Body of pancreas (tissue), 4 donors: Measurements from ENCODE around the gene MINPP1. TPM values are rescaled to one million over a fixed set of nuclear protein-coding genes. Genes with fewer than 3 reads are reported as not detected.

Source experiments
- ATAC-seq: fragments of 150-250 bp; one replicate; pipeline ENCODE4 v1.9.1; 2016
- DNase-seq, 4 donors: peaks; one replicate each; pipeline ENCODE4 v3.0.0-alpha.2; 2019
- H3K27ac ChIP-seq, 4 donors: fragments of 200-600 bp; sonication (generic); 1 replicate in 3 of 4; 2 replicates in 1 of 4; pipeline versions ENCODE4 v1.5.1 to v1.6.1; 2016 to 2019; ENCODE audit warnings: mild to moderate bottlenecking in 1 of 4, mixed read lengths in 1 of 4, moderate library complexity in 1 of 4
- H3K27me3 ChIP-seq, 2 donors: fragments of 200-600 bp; sonication (generic); one replicate each; pipeline ENCODE4 v1.6.0; 2016; ENCODE audit warnings: mild to moderate bottlenecking in 1 of 2
- H3K36me3 ChIP-seq, 2 donors: fragments of 200-600 bp; sonication (generic); replicated peaks in 1 of 2; 2 replicates each; pipeline ENCODE4 v1.5.1; 2016; ENCODE audit warnings: low read depth in 2 of 2; ENCODE audit not compliant: insufficient read depth in 1 of 2
- H3K4me1 ChIP-seq: fragments of 200-600 bp; sonication (generic); one replicate; pipeline ENCODE4 v1.6.0; 2016
- H3K4me3 ChIP-seq, 2 donors: fragments of 200-600 bp; sonication (generic); 1 replicate in 1 of 2; 2 replicates in 1 of 2; pipeline ENCODE4 v1.5.1; 2016 to 2019
- H3K9me3 ChIP-seq, 3 donors: fragments of 200-600 bp; sonication (generic); 1 replicate in 2 of 3; 2 replicates in 1 of 3; pipeline ENCODE4 v1.5.1; 2016
- POLR2A ChIP-seq, 3 donors: fragments of 450-650 bp; IDR thresholded peaks; one replicate each; pipeline ENCODE4 v1.6.1; 2016; ENCODE audit warnings: antibody characterized with exemption in 3 of 3, mild to moderate bottlenecking in 2 of 3
- WGBS, 2 donors: methylation state at CpG; one replicate each; pipeline ENCODE4 v1.1.5; 2017; 5-methylcytosine and 5-hydroxymethylcytosine counted together
- intact Hi-C: fragments of 100-400 bp; cut with DNase I; formaldehyde crosslinking; loops from one replicate; pipeline ENCODE4 v1.15.1; 2023
- total RNA-seq, 2 donors: library from RNA; depleted of rRNA; stranded (reverse); fragments of >200 nt; gene quantifications; one replicate each; pipeline ENCODE4 v1.1.0, GENCODE V29; 2016
- TF ChIP-seq, protein P1 (sequence below), 7 experiments: fragments of 450-650 bp in 4 of 7; fragments of 200-600 bp in 3 of 7; sonication (generic) in 3 of 7; IDR thresholded peaks; one replicate each; pipeline ENCODE4 v1.5.1; 2016 to 2019; ENCODE audit warnings: antibody characterized with exemption in 7 of 7

Gene MINPP1
- total RNA-seq, 2 donors from 2014 or later, result 8.9 to 18.9 TPM

- DNase-seq (no peak), ATAC-seq (no peak)
- intact Hi-C loops, result no loop called here
- H3K4me1 ChIP-seq, result no peaks in the 10 kb centered on the region
- H3K9me3 ChIP-seq, result no peaks in the 10 kb centered on the region
- no peaks in the 10 kb centered on the region for H3K27me3 ChIP-seq
- 81 to 83% methylated on average over 3 of the region's 3 CpGs for WGBS, 2 donors
- no peaks in the 10 kb centered on the region for H3K36me3 ChIP-seq
- TF ChIP-seq, protein P1, sequence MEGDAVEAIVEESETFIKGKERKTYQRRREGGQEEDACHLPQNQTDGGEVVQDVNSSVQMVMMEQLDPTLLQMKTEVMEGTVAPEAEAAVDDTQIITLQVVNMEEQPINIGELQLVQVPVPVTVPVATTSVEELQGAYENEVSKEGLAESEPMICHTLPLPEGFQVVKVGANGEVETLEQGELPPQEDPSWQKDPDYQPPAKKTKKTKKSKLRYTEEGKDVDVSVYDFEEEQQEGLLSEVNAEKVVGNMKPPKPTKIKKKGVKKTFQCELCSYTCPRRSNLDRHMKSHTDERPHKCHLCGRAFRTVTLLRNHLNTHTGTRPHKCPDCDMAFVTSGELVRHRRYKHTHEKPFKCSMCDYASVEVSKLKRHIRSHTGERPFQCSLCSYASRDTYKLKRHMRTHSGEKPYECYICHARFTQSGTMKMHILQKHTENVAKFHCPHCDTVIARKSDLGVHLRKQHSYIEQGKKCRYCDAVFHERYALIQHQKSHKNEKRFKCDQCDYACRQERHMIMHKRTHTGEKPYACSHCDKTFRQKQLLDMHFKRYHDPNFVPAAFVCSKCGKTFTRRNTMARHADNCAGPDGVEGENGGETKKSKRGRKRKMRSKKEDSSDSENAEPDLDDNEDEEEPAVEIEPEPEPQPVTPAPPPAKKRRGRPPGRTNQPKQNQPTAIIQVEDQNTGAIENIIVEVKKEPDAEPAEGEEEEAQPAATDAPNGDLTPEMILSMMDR (IDR thresholded peaks at IDR 0.05), result no peak
- TF ChIP-seq POLR2A (IDR thresholded peaks at IDR 0.05), result no peak
- H3K27ac ChIP-seq, result no peak overlapping the region
- H3K4me3 ChIP-seq, result no peak overlapping the region
Observed at GRCh38 chr10:87559392-87559791, 54.7 kb downstream of the MINPP1 start.

GRCh38 chr10:87560495-87561129 is 55.9 kb downstream of the MINPP1 start:
- DNase-seq, result no peak
- intact Hi-C loops, result no loop called here

DNA sequence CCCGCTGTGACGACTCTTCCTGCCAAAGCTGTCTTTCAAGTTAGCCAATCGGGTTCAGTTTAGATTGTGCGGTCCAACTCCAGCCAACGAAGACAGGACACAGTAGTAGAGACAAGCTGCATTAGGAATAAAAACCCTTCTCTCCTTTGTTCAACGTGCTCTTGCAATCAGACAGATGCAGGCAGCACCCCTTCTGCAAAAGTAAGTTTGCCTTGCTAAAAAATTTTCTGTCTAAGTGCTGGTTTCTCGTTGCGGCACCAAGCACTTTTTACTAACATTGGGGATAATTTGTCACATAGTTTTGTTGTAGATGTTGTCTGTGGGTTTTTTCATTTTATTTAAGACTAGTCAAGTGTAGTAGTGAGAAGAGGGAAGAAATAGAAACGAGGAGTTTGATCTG is 58.1 kb downstream of the MINPP1 start:
- Histone ChIP-seq H3K9me3 (no peaks in the 10 kb centered on the region), H3K4me1 (no peaks in the 10 kb centered on the region), H3K27me3 (no peaks in the 10 kb centered on the region), H3K27ac (no peak overlapping the region), H3K4me3 (no peak overlapping the region), H3K36me3 (no peaks in the 10 kb centered on the region)
- no peak for DNase-seq
- no peak for ATAC-seq
- TF ChIP-seq POLR2A (IDR thresholded peaks at IDR 0.05), result no peak
- TF ChIP-seq, protein P1 (IDR thresholded peaks at IDR 0.05), result no peak
- intact Hi-C loops, result no loop called here
- WGBS, 2 donors, result 73 to 81% methylated on average over 9 of the region's 9 CpGs

More at GRCh38 chr10:87560495-87561129, 55.9 kb downstream of the MINPP1 start:
- H3K4me3 ChIP-seq, result no peak overlapping the region
- no peak for TF ChIP-seq POLR2A (IDR thresholded peaks at IDR 0.05)
- TF ChIP-seq, protein P1 (IDR thresholded peaks at IDR 0.05), result no peak
- H3K27me3 ChIP-seq, result no peaks in the 10 kb centered on the region
- H3K36me3 ChIP-seq, result no peaks in the 10 kb centered on the region
- H3K9me3 ChIP-seq, result no peaks in the 10 kb centered on the region
- H3K27ac ChIP-seq, result no peak overlapping the region
- ATAC-seq, result no peak
- WGBS, 2 donors, result 73 to 79% methylated on average over 5 of the region's 5 CpGs
- no peaks in the 10 kb centered on the region for H3K4me1 ChIP-seq

- intact Hi-C loops, result no loop called here
- ATAC-seq, result no peak
- TF ChIP-seq POLR2A (IDR thresholded peaks at IDR 0.05), result no peak
- TF ChIP-seq, protein P1 (IDR thresholded peaks at IDR 0.05), result no peak
Observed at GRCh38 chr10:87565010-87565409, 60.3 kb downstream of the MINPP1 start.

GRCh38 chr10:87575851-87576250 is 71.2 kb downstream of the MINPP1 start:
- Histone ChIP-seq H3K9me3 (no peaks in the 10 kb centered on the region), H3K4me1 (peaks cover 20% of the 10 kb centered on the region), H3K27ac (no peak overlapping the region), H3K36me3 (no peaks in the 10 kb centered on the region), H3K4me3 (no peak overlapping the region), H3K27me3 (no peaks in the 10 kb centered on the region)
- intact Hi-C loops, result no loop called here
- no peak for ATAC-seq
- DNase-seq, result no peak
- TF ChIP-seq POLR2A (IDR thresholded peaks at IDR 0.05), result no peak
- TF ChIP-seq, protein P1 (IDR thresholded peaks at IDR 0.05), result no peak
- 91 to 97% methylated on average over 3 of the region's 3 CpGs for WGBS, 2 donors

More at GRCh38 chr10:87565010-87565409, 60.3 kb downstream of the MINPP1 start:
- no peaks in the 10 kb centered on the region for H3K9me3 ChIP-seq
- H3K27me3 ChIP-seq, result no peaks in the 10 kb centered on the region
- no peak for DNase-seq
- H3K36me3 ChIP-seq, result no peaks in the 10 kb centered on the region
- no peaks in the 10 kb centered on the region for H3K4me1 ChIP-seq
- H3K4me3 ChIP-seq, result no peak overlapping the region
- no peak overlapping the region for H3K27ac ChIP-seq
